NCI-H1092 (cell line): ENCODE measurements around the gene THRA.

Source experiments
- DNase-seq: peaks from one replicate; lab custom pipeline; 2025; lab: John Stamatoyannopoulos, UW

The THRA gene

GRCh38 chr17:40084477-40084876 is 21.7 kb downstream of the THRA start:
- no peak for DNase-seq

GRCh38 chr17:40086150-40087044 is 23.6 kb downstream of the THRA start:
- DNase-seq, result peak; percentile 52

GRCh38 chr17:40087049-40087794 is 24.5 kb downstream of the THRA start:
- DNase-seq, result no peak

- no peak for DNase-seq
Observed at GRCh38 chr17:40087903-40088718, 25.3 kb downstream of the THRA start.

- DNase-seq, result no peak
Observed at GRCh38 chr17:40089077-40089895, 26.5 kb downstream of the THRA start.

- no peak for DNase-seq
Observed at GRCh38 chr17:40090237-40091119, 27.7 kb downstream of the THRA start.

- DNase-seq, result no peak
Observed at GRCh38 chr17:40091691-40092397, 29.1 kb downstream of the THRA start.

- DNase-seq, result no peak
Observed at GRCh38 chr17:40092581-40092980, 29.8 kb downstream of the THRA start.

- DNase-seq, result no peak
Observed at GRCh38 chr17:40093005-40093579, 30.3 kb downstream of the THRA start.

- no peak for DNase-seq
Observed at GRCh38 chr17:40093580-40094201, 30.9 kb downstream of the THRA start.

GRCh38 chr17:40094874-40095273 is 32.1 kb downstream of the THRA start:
- DNase-seq, result no peak

GRCh38 chr17:40095351-40095943 is 32.7 kb downstream of the THRA start:
- no peak for DNase-seq

- no peak for DNase-seq
Observed at GRCh38 chr17:40095944-40096791, 33.4 kb downstream of the THRA start.

- DNase-seq, result no peak
Observed at GRCh38 chr17:40097087-40097486, 34.3 kb downstream of the THRA start.

GRCh38 chr17:40097931-40098845 is 35.4 kb downstream of the THRA start:
- DNase-seq, result no peak

GRCh38 chr17:40098846-40099618 is 36.3 kb downstream of the THRA start:
- peak; percentile 94 for DNase-seq
